Right lobe of liver (tissue), 4 donors: ENCODE results near the gene KLF5.

Experiments used
- POLR2A ChIP-seq: fragments of 450-650 bp; IDR thresholded peaks from one replicate; pipeline ENCODE4 v1.6.1; 2017; ENCODE audit warnings: antibody characterized with exemption, mild to moderate bottlenecking
- TF ChIP-seq, protein P1 (sequence below), 4 donors: fragments of 200-600 bp in 3 of 4; fragments of 450-650 bp in 1 of 4; IDR thresholded peaks; one replicate each; pipeline versions ENCODE4 v1.5.1 to v1.8.0; 2016 to 2022; ENCODE audit warnings: antibody characterized with exemption in 4 of 4, mild to moderate bottlenecking in 2 of 4
- donor health status: DM: no; HTN: no; CAD: no.
- donor health status: DM: no; HTN: no; CAD: no.
- donor health status: DM: no; HTN: yes; CAD: no.

DNA sequence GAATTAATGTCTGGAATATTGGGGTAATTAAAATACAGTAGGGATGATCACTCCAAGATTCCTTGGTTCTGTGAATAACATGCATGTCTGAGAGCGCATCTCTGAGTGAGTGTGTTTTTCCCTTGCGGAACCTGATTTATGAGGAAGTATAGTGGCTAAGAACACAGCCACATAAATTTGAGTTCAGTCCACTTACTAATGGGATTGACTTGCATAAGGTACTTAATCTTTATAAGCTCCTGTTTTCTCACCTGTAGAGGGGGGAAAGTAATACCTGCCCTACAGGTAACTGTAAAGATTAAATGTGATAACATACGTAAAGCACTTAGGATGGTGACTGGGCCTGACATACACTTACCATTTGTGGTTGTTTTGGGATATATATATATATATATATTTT, 60.8 kb downstream of the KLF5 start:
- TF ChIP-seq, protein P1, sequence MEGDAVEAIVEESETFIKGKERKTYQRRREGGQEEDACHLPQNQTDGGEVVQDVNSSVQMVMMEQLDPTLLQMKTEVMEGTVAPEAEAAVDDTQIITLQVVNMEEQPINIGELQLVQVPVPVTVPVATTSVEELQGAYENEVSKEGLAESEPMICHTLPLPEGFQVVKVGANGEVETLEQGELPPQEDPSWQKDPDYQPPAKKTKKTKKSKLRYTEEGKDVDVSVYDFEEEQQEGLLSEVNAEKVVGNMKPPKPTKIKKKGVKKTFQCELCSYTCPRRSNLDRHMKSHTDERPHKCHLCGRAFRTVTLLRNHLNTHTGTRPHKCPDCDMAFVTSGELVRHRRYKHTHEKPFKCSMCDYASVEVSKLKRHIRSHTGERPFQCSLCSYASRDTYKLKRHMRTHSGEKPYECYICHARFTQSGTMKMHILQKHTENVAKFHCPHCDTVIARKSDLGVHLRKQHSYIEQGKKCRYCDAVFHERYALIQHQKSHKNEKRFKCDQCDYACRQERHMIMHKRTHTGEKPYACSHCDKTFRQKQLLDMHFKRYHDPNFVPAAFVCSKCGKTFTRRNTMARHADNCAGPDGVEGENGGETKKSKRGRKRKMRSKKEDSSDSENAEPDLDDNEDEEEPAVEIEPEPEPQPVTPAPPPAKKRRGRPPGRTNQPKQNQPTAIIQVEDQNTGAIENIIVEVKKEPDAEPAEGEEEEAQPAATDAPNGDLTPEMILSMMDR (IDR thresholded peaks at IDR 0.05) = no peak
- no peak for TF ChIP-seq POLR2A
